K562 (cell line): Measurements from ENCODE around the gene ERAS. TPM values are rescaled to one million over a fixed set of nuclear protein-coding genes. Genes with fewer than 3 reads are reported as not detected.
A peak's percentile ranks its signal among the peaks of the same experiment; 100 is the strongest.

Experiments used
- DPF2 ChIP-seq: fragments of 450-650 bp; IDR thresholded peaks from 2 replicates; pipeline ENCODE4 v1.6.1; 2016
- E2F8 ChIP-seq: fragments of 450-650 bp; IDR thresholded peaks from 2 replicates; pipeline ENCODE4 v1.7.1; 2018; ENCODE audit warnings: mild to moderate bottlenecking, low read depth; ENCODE audit not compliant: partially characterized antibody
- E4F1 ChIP-seq: fragments of 250-450 bp; sonication (Bioruptor Pico); IDR thresholded peaks from 2 replicates; pipeline ENCODE4 v1.5.0; 2021; ENCODE audit warnings: mild to moderate bottlenecking, borderline replicate concordance
- HMGN3 ChIP-seq: IDR thresholded peaks from 2 replicates; pipeline ENCODE4 v1.6.1; 2011; ENCODE audit warnings: borderline replicate concordance, low read depth, mild to moderate bottlenecking, mixed read lengths, low read length; ENCODE audit not compliant: insufficient read length; ENCODE audit errors: extremely low read depth
- KLF1 ChIP-seq: fragments of 450-650 bp; IDR thresholded peaks from 2 replicates; pipeline ENCODE4 v1.6.1; 2016; ENCODE audit warnings: missing genetic modification characterization, missing compliant biosample characterization
- LEF1 ChIP-seq: fragments of 450-650 bp; IDR thresholded peaks from 2 replicates; pipeline ENCODE4 v1.6.1; 2016; ENCODE audit warnings: mild to moderate bottlenecking
- PML ChIP-seq: IDR thresholded peaks from 2 replicates; pipeline ENCODE4 v1.6.1; 2012; ENCODE audit warnings: low read length, inconsistent platforms
- POLR3A ChIP-seq: IDR thresholded peaks from 2 replicates; pipeline ENCODE4 v1.6.1; 2011; ENCODE audit warnings: borderline replicate concordance, mild to moderate bottlenecking, moderate library complexity; ENCODE audit not compliant: insufficient read length, insufficient read depth; ENCODE audit errors: extremely low read depth
- RNF219 ChIP-seq: fragments of 250-450 bp; sonication (Bioruptor Pico); IDR thresholded peaks from 2 replicates; pipeline ENCODE4 v1.5.0; 2022; ENCODE audit warnings: mild to moderate bottlenecking
- SMAD3 ChIP-seq: fragments of 450-650 bp; formaldehyde crosslinking; conservative IDR thresholded peaks from 2 replicates; pipeline ENCODE4 v1.4.0; 2020; ENCODE audit warnings: mild to moderate bottlenecking
- SMAD4 ChIP-seq: fragments of 250-450 bp; sonication (Bioruptor Pico); conservative IDR thresholded peaks from 2 replicates; pipeline ENCODE4 v1.8.0; 2021; ENCODE audit warnings: inconsistent platforms, mild to moderate bottlenecking, moderate library complexity
- ZBTB7A ChIP-seq: IDR thresholded peaks from 2 replicates; pipeline ENCODE4 v1.6.1; 2011; ENCODE audit warnings: low read depth, mild to moderate bottlenecking, low read length, moderate library complexity, borderline replicate concordance; ENCODE audit not compliant: control insufficient read depth
- ZFX ChIP-seq: sonication (generic); formaldehyde crosslinking; IDR thresholded peaks from 2 replicates; pipeline ENCODE4 v1.8.0; 2022; ENCODE audit warnings: mild to moderate bottlenecking, missing genetic modification reagents, moderate library complexity
- ZNF277 ChIP-seq: fragments of 250-450 bp; sonication (Bioruptor Pico); IDR thresholded peaks from 2 replicates; pipeline ENCODE4 v1.8.0; 2022; ENCODE audit warnings: inconsistent platforms, mild to moderate bottlenecking, moderate library complexity, borderline replicate concordance
- ZNF3 ChIP-seq: fragments of 250-450 bp; sonication (Bioruptor Pico); IDR thresholded peaks from 2 replicates; pipeline ENCODE4 v1.5.0; 2021; ENCODE audit warnings: mild to moderate bottlenecking, moderate library complexity
- ZNF77 ChIP-seq: fragments of 250-450 bp; sonication (Bioruptor Pico); IDR thresholded peaks from 2 replicates; pipeline ENCODE4 v1.5.0; 2020
- ZZZ3 ChIP-seq: fragments of 450-650 bp; IDR thresholded peaks from 2 replicates; pipeline ENCODE4 v1.6.1; 2016; ENCODE audit warnings: antibody characterized with exemption, mild to moderate bottlenecking, moderate library complexity
- polyA plus RNA-seq, 8 experiments: library from polyadenylated mRNA; depleted of rRNA in 4 of 8; stranded (reverse) in 5 of 8; unstranded in 3 of 8; fragments of >200 nt; fragmentation: Nextera tagmentation in 2 of 8; fragmentation: Illumina TruSeq in 1 of 8; extraction: Ambion mirVana in 2 of 8; extraction: Trizol in 1 of 8; gene quantifications; 2 replicates each; pipeline versions ENCODE4 v1.2.1 to v1.2.3, GENCODE V29; 2011 to 2014; ENCODE audit warnings: inconsistent platforms in 1 of 8, missing spikeins in 1 of 8
- total RNA-seq, 7 experiments: library from RNA; depleted of rRNA in 6 of 7; stranded (reverse); fragments of >200 nt in 6 of 7; fragmentation: Illumina TruSeq in 2 of 7; extraction: Trizol in 2 of 7; gene quantifications; 2 replicates each; pipeline versions ENCODE4 v1.2.1 to v1.2.3, GENCODE V29; 2011 to 2021; ENCODE audit warnings: low replicate concordance in 1 of 7

ERAS gene
- total and polyA plus RNA-seq, 9 of the 15 experiments (the other 6 are each of a cell fraction or from before 2014, with no cell fraction given): 0.07 to 0.12 TPM; not detected in 7

GRCh38 chrX:48794911-48795515, 31.3 kb upstream of the ERAS start (continued):
- no peak for TF ChIP-seq ZZZ3
- peak; percentile 80; the same call in 1 of the 2 replicates for TF ChIP-seq ZBTB7A
- peak; percentile 48 for TF ChIP-seq HMGN3
- TF ChIP-seq ZNF3: no peak
- no peak for TF ChIP-seq LEF1
- TF ChIP-seq DPF2: peak; percentile 27; the same call in 1 of the 2 replicates
- TF ChIP-seq ZNF277 (CRISPR knock-in tag): no peak
- TF ChIP-seq E4F1 (CRISPR knock-in tag): no peak
- no peak for TF ChIP-seq SMAD3 (CRISPR knock-in tag)
- no peak for TF ChIP-seq PML
- TF ChIP-seq E2F8: no peak
- no peak for TF ChIP-seq RNF219 (CRISPR knock-in tag)
- TF ChIP-seq ZNF77: no peak
- no peak for TF ChIP-seq KLF1 (tag)
- peak; percentile 74; the same call in 1 of the 2 replicates for TF ChIP-seq SMAD4 (CRISPR knock-in tag)
- no peak for TF ChIP-seq POLR3A
- TF ChIP-seq ZFX (CRISPR knock-in tag): no peak
